Measurements from ENCODE around the gene GSC2. TPM values are rescaled to one million over a fixed set of nuclear protein-coding genes. Genes with fewer than 3 reads are reported as not detected.

Gene GSC2
- total RNA-seq, 4 donors from 2014 or later, result not detected

GRCh38 chr22:19131685-19132015, 18.4 kb downstream of the GSC2 start:
- Histone ChIP-seq H3K27me3 (no peaks in the 10 kb centered on the region), H3K9me3 (no peaks in the 10 kb centered on the region), H3K4me1 (peaks cover 0 to 3% of the 10 kb centered on the region in 2 donors), H3K4me3 (no peak overlapping the region), H3K36me3 (peaks cover 0 to 26% of the 10 kb centered on the region in 2 donors), H3K27ac (no peak overlapping the region)
- ATAC-seq (no peak), DNase-seq (no peak)
- in situ Hi-C loops (cut with MboI; ENCODE audit: low sequenced_read_pairs in 4 of 4) (loop anchor here in 1 of 4 donors (25.0 kb wide), 1 partner anchor 506 kb away; no protein-coding TSS in a partner anchor), intact Hi-C loops (cut with DNase I; ENCODE audit: low total_unique reads) (no loop called here)
- TF ChIP-seq POLR2A (IDR thresholded peaks at IDR 0.05) (no peak), CTCF (IDR thresholded peaks at IDR 0.05 in 4 of 5, conservative IDR thresholded peaks at IDR 0.05 in 1 of 5) (no peak)

GRCh38 chr22:19130959-19131684, 19.0 kb downstream of the GSC2 start, which contains the start of gene TSSK2:
Gene TSSK2 (plus strand): TSS chr22:19131308. CDS start chr22:19131400, 92 bp downstream.
- H3K4me1 ChIP-seq, result peaks cover 0 to 3% of the 10 kb centered on the region in 2 donors
- peaks cover 0 to 23% of the 10 kb centered on the region in 2 donors for H3K36me3 ChIP-seq
- DNase-seq (no peak), ATAC-seq (no peak)
- no peaks in the 10 kb centered on the region for H3K27me3 ChIP-seq
- H3K27ac ChIP-seq, result no peak within 1 kb of the TSS
- in situ Hi-C loops (cut with MboI; ENCODE audit: low sequenced_read_pairs in 4 of 4) (loop anchor here in 1 of 4 donors (25.0 kb wide), 1 partner anchor 506 kb away; no protein-coding TSS in a partner anchor), intact Hi-C loops (cut with DNase I; ENCODE audit: low total_unique reads) (no loop called here)
- no peaks in the 10 kb centered on the region for H3K9me3 ChIP-seq
- no peak for TF ChIP-seq CTCF (IDR thresholded peaks at IDR 0.05 in 4 of 5, conservative IDR thresholded peaks at IDR 0.05 in 1 of 5)
- no peak for TF ChIP-seq POLR2A (IDR thresholded peaks at IDR 0.05)
- no peak within 1 kb of the TSS for H3K4me3 ChIP-seq

- in situ Hi-C loops (cut with MboI; ENCODE audit: low sequenced_read_pairs in 4 of 4) (loop anchor here in 1 of 4 donors (25.0 kb wide), 1 partner anchor 507 kb away; no protein-coding TSS in a partner anchor), intact Hi-C loops (cut with DNase I; ENCODE audit: low total_unique reads) (no loop called here)
- H3K4me1 ChIP-seq, result no peaks in the 10 kb centered on the region
- H3K27ac ChIP-seq, result no peak overlapping the region
- DNase-seq (no peak), ATAC-seq (no peak)
- TF ChIP-seq POLR2A (IDR thresholded peaks at IDR 0.05) (no peak), CTCF (IDR thresholded peaks at IDR 0.05 in 4 of 5, conservative IDR thresholded peaks at IDR 0.05 in 1 of 5) (no peak)
- H3K9me3 ChIP-seq, result no peaks in the 10 kb centered on the region
- peaks cover 0 to 20% of the 10 kb centered on the region in 2 donors for H3K36me3 ChIP-seq
- no peaks in the 10 kb centered on the region for H3K27me3 ChIP-seq
- H3K4me3 ChIP-seq, result no peak overlapping the region
Measured at GRCh38 chr22:19129871-19130270, 20.2 kb downstream of the GSC2 start.

DNA sequence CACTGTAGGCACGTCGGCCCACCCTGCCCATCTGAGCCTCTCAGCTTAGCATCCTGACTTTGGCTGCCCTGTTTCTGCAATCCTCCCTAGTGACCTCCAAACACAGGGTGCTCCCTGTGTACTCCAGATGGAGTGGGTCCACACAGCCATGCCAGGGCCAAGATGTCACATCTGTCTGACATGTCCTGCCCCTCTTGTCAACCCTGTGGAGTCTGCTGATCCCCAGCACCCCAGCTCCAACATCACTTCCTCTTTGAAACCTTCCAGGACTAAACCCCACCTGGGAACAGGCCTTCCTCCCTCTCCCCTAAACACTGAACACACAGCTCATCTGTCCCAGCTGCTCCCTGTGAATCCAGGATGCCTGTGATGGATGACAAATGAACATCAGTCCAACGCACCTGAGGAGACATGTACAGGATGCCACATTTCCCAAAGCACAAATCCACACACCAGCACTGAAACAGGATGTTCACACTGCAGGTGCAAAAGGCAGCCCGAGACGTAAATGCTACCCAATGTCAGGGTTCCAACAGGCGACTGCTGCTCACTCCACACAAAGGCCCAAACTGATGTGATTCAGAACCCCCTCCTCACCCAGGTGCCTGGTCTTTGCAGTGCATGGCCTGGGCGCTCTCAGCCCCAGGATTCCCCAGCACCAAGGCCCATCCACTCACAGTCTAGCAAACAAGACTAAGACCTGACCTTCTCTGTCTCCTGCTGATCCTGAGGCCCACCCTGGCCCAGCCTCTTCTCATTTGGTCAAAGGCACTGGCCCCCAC, 21.0 kb downstream of the GSC2 start:
- intact Hi-C loops (cut with DNase I; ENCODE audit: low total_unique reads), result no loop called here
- DNase-seq (no peak), ATAC-seq (no peak)
- no peaks in the 10 kb centered on the region for H3K27me3 ChIP-seq
- H3K4me1 ChIP-seq, result no peaks in the 10 kb centered on the region
- no peak overlapping the region for H3K27ac ChIP-seq
- in situ Hi-C loops (cut with MboI; ENCODE audit: low sequenced_read_pairs in 4 of 4), result loop anchor here in 1 of 4 donors (25.0 kb wide), 1 partner anchor 508 kb away; no protein-coding TSS in a partner anchor
- peaks cover 0 to 13% of the 10 kb centered on the region in 2 donors for H3K36me3 ChIP-seq
- no peak overlapping the region for H3K4me3 ChIP-seq
- TF ChIP-seq CTCF (IDR thresholded peaks at IDR 0.05 in 4 of 5, conservative IDR thresholded peaks at IDR 0.05 in 1 of 5) (no peak), POLR2A (IDR thresholded peaks at IDR 0.05) (no peak)
- H3K9me3 ChIP-seq, result no peaks in the 10 kb centered on the region
